NB4 (cell line): ENCODE data around the gene NSMCE1.

ENCODE experiments used
- DNase-seq: peaks from one replicate; pipeline ENCODE4 v3.0.0; 2010; ENCODE audit warnings: low read depth
- H3K4me3 ChIP-seq: one replicate; pipeline ENCODE4 v1.5.1; 2011; ENCODE audit warnings: mild to moderate bottlenecking, low read depth, low read length, moderate library complexity
- MYC ChIP-seq: IDR thresholded peaks from 2 replicates; pipeline ENCODE4 v1.6.1; 2011; ENCODE audit warnings: low read depth, low read length
- POLR2A ChIP-seq: IDR thresholded peaks from 2 replicates; pipeline ENCODE4 v1.6.1; 2011; ENCODE audit warnings: mild to moderate bottlenecking; ENCODE audit not compliant: insufficient read length; ENCODE audit errors: extremely low read depth
- TF ChIP-seq, protein P1 (sequence below): IDR thresholded peaks from one replicate; pipeline ENCODE4 v1.5.1; 2012; ENCODE audit warnings: low read depth, low read length
- TF ChIP-seq, protein P2 (sequence below): IDR thresholded peaks from 2 replicates; pipeline ENCODE4 v1.6.1; 2011; ENCODE audit warnings: low read depth, low read length

The NSMCE1 gene, protein sequence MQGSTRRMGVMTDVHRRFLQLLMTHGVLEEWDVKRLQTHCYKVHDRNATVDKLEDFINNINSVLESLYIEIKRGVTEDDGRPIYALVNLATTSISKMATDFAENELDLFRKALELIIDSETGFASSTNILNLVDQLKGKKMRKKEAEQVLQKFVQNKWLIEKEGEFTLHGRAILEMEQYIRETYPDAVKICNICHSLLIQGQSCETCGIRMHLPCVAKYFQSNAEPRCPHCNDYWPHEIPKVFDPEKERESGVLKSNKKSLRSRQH

DNA sequence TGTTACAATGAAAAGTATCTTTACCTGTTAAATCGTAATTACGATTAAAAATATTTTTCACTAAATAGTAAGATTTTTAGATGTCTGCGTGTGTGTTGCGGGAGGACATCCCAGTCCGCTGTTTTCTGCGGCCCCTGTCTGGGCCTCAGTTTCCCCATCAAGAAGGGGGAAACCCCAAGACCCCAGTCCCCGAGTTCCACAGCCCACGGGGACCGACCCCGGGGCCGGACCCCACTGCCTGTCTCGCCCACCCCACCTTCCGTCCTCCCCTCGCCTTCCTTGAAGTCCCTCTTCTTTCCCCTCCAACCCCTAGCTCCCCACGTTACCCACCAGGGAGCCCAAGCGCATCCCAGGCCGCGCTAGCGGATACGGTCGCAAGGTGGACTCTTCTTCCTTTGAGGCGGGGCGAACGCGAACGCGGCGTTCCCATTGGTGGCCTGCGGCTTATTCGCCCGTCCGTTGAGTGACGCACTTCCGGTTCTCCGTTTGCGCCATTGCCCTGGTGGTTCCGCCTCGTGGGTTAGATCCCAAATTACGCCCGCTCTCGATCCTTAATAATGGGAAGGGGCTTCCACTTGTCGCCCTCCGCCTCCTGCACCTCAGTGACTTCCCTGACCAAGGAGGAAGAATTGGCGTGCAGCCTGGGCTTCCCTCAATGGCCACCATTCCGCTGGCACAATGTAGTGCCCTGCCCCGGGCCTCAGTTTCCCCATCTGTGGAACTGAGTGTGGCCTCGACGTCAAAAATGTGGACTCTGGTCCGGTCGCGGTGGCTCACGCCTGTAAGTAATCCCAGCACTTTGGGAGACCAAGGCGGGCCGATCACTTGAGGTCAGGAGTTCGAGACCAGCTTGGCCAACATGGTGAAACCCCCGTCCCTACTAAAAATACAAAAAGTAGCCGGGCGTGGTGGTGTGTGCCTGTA is at the start of gene NSMCE1:
Gene NSMCE1, minus strand, starts transcription at position 397 of the 924 bp plus-strand sequence. CDS start 11,202 bp downstream, outside the sequence.
- peak; percentile 96 for DNase-seq

DNA sequence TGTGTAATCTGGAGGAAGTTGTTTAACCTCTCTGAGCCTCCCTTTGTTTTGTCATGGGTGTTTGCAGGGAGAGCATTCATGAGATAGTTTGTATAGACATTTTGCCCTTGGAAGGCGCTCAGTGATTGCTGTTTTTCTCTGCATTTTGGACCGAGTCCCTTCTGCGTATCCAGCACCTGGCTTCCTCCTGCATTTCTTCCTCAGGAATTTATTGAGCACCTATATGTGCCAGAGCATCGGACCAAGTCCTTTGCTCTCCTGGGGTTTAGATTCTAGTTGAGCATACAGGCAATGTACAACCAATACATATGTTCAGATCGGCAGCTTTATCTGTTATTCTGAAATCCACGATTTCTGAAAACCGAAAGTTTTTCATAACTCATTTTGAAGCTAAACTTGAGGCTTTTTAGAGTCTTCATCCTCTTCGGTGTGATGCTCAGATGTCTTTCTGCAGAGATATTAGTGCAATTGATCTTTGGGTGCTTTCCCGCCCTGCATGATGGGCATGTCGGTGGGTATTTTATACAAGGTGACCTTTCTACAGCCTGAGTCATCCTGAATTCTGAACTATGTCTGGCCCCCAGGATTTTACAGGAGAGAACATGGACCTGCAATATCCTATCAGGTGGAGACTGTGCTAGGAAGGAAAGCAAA is 49.3 kb upstream of the NSMCE1 start:
- TF ChIP-seq POLR2A (no peak), MYC (no peak)
- TF ChIP-seq, protein P1, sequence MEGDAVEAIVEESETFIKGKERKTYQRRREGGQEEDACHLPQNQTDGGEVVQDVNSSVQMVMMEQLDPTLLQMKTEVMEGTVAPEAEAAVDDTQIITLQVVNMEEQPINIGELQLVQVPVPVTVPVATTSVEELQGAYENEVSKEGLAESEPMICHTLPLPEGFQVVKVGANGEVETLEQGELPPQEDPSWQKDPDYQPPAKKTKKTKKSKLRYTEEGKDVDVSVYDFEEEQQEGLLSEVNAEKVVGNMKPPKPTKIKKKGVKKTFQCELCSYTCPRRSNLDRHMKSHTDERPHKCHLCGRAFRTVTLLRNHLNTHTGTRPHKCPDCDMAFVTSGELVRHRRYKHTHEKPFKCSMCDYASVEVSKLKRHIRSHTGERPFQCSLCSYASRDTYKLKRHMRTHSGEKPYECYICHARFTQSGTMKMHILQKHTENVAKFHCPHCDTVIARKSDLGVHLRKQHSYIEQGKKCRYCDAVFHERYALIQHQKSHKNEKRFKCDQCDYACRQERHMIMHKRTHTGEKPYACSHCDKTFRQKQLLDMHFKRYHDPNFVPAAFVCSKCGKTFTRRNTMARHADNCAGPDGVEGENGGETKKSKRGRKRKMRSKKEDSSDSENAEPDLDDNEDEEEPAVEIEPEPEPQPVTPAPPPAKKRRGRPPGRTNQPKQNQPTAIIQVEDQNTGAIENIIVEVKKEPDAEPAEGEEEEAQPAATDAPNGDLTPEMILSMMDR, result no peak
- TF ChIP-seq, protein P2, sequence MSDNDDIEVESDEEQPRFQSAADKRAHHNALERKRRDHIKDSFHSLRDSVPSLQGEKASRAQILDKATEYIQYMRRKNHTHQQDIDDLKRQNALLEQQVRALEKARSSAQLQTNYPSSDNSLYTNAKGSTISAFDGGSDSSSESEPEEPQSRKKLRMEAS, result no peak
- no peak overlapping the region for H3K4me3 ChIP-seq
- DNase-seq, result no peak

More for the DNA sequence above, at the start of gene NSMCE1:
- TF ChIP-seq, protein P2, result peak; percentile 85
- TF ChIP-seq, protein P1, result no peak
- peak; percentile 91 for TF ChIP-seq MYC
- peak; percentile 89 for TF ChIP-seq POLR2A
- peak within 1 kb of the TSS; percentile 68 for H3K4me3 ChIP-seq

DNA sequence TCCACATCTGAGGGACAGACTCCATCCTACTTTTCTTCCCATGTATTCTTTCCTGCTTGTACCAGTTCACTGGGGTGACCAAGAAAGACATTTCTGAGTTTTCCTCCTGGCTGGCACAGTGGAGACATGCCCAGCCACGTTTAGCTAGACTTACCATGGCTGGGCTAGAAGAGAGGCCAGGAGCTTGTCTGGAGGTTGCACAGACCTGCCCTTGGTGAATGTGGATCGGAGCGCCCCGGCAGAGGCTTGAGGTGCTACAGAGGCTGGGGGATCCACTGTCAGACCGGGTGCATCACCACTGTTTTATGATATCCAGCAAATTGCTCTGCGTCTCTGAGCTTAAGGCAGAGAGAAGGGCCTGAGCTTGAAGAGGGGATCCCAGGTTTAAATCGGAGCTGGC is 48.7 kb upstream of the NSMCE1 start:
- no peak for DNase-seq
- H3K4me3 ChIP-seq, result no peak overlapping the region
- TF ChIP-seq MYC, result no peak
- TF ChIP-seq, protein P1, result no peak
- TF ChIP-seq, protein P2, result no peak
- no peak for TF ChIP-seq POLR2A

DNA sequence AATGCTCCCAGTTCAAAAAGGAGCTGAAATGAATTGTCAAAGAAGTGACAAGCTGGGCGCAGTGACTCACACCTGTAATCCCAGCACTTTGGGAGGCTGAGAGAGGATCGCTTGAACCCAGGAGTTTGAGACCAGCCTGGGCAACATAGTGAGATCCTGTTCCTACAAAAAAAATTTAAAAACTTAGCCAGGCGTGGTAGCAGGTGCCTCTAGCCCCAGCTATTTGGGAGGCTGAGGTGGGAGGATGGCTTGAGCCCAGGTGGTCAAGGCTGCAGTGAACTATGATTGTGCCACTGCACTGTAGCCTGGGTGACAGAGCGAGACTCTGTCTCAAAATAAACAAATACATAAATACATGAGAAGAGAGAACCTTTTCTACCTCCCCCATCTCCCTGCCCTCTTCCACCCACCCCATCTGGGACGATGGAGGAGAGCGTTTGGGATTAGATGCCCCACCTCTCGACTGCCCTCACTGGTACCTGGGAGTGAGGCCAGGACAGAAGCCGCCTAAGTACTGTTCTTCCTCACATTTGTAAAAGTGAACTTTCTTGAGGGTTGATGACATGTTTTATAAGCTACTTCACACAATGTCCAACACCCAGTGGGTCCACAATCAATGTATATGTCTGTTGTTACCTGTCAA is 47.6 kb upstream of the NSMCE1 start:
- no peak for DNase-seq
- TF ChIP-seq, protein P1, result no peak
- TF ChIP-seq, protein P2, result no peak
- TF ChIP-seq MYC (no peak), POLR2A (no peak)
- H3K4me3 ChIP-seq, result no peak overlapping the region

DNA sequence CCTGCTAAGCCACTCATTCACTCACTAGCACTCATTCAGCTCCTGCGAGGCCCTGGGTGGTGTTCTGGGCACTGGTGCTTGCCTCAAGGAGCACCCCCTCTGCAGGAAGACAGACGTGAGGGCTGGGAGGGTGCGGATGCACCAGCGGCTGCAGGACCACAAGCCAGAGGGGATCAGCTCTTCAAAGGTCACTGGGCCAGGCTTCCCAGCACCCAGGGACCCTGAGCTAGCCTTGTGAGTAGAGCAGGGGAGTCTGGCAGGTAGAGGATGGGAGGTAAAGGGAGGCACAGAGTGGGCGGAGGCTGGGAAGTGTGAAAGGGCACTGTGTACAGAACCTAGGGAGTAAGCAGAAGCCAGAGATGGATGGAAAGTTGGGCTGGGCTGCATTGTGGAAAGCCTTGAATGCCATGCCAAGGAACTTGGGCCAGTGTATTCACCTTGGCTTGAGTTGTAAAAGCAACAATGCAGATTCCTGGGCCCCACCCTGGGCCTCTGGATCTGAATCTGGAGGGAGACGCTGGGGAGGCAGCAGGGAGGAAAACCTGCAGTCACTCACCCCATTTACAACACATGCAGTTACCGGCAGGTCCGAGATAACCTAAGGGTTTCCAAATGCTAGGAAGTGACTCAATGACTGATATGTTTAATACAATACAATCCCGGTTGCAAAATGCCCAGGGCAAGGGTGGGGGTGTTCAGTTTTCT is 46.9 kb upstream of the NSMCE1 start:
- H3K4me3 ChIP-seq, result peak overlapping the region; percentile 68
- DNase-seq, result peak; percentile 88
- TF ChIP-seq MYC, result 0 out of 2 replicates have a peak, but pooled peaks have one; percentile 40
- TF ChIP-seq, protein P1, result no peak
- TF ChIP-seq, protein P2, result peak; percentile 37; the same call in 1 of the 2 replicates
